Neuronal stem cell (in vitro differentiated cells): ENCODE data around the gene BTBD10.
"Not testable (repeated sequence)": the region's sequence is repeated elsewhere in the genome, so short reads cannot be mapped to it uniquely, and the experiment has no call there.

Source experiments
- DNase-seq: peaks from one replicate; pipeline ENCODE4 v3.0.0-alpha.2; 2013; ENCODE audit warnings: low spot score
- H2AFZ ChIP-seq: one replicate; pipeline ENCODE4 v1.6.1; 2013; ENCODE audit warnings: mild to moderate bottlenecking, low read length, inconsistent platforms
- H2AK5ac ChIP-seq: 2 replicates; pipeline ENCODE4 v1.6.1; 2013; ENCODE audit warnings: low read depth, mild to moderate bottlenecking, inconsistent platforms, low read length, moderate library complexity, mixed read lengths
- H2BK120ac ChIP-seq: 2 replicates; pipeline ENCODE4 v1.6.1; 2013; ENCODE audit warnings: low read depth, mild to moderate bottlenecking, inconsistent platforms, low read length, moderate library complexity, mixed read lengths
- H2BK12ac ChIP-seq: one replicate; pipeline ENCODE4 v1.6.1; 2013; ENCODE audit warnings: low read length, inconsistent platforms
- H2BK15ac ChIP-seq: 2 replicates; pipeline ENCODE4 v1.6.1; 2013; ENCODE audit warnings: mild to moderate bottlenecking, low read length, inconsistent platforms, mixed read lengths
- H2BK5ac ChIP-seq: one replicate; pipeline ENCODE4 v1.6.1; 2013; ENCODE audit warnings: inconsistent platforms, mild to moderate bottlenecking, low read length, moderate library complexity
- H3K14ac ChIP-seq: one replicate; pipeline ENCODE4 v1.6.1; 2013; ENCODE audit warnings: low read length, inconsistent platforms
- H3K18ac ChIP-seq: 2 replicates; pipeline ENCODE4 v1.6.1; 2013; ENCODE audit warnings: low read length, inconsistent platforms
- H3K23ac ChIP-seq: 2 replicates; pipeline ENCODE4 v1.6.1; 2013; ENCODE audit warnings: low read depth, mild to moderate bottlenecking, mixed read lengths, low read length, inconsistent platforms; ENCODE audit not compliant: poor library complexity
- H3K27ac ChIP-seq: replicated peaks from 3 replicates; pipeline ENCODE4 v1.5.1; 2013; ENCODE audit warnings: low read length, inconsistent platforms
- H3K27me3 ChIP-seq, 3 experiments: 2 replicates each; pipeline ENCODE4 v1.6.1; 2013; ENCODE audit warnings: low read length in 3 of 3, mild to moderate bottlenecking in 2 of 3, inconsistent platforms in 1 of 3, low read depth in 1 of 3, mixed read lengths in 1 of 3, moderate library complexity in 1 of 3; ENCODE audit not compliant: control insufficient read depth in 3 of 3, insufficient read depth in 3 of 3
- H3K36me3 ChIP-seq, 2 donors: replicated peaks in 1 of 2; 2 replicates each; pipeline ENCODE4 v1.6.1; 2013; ENCODE audit warnings: low read length in 2 of 2; ENCODE audit not compliant: control insufficient read depth in 2 of 2, insufficient read depth in 2 of 2
- H3K4ac ChIP-seq: 2 replicates; pipeline ENCODE4 v1.6.1; 2013; ENCODE audit warnings: inconsistent platforms, mild to moderate bottlenecking, low read length, moderate library complexity
- H3K4me1 ChIP-seq, 2 donors: 1 replicate in 1 of 2; 2 replicates in 1 of 2; pipeline ENCODE4 v1.6.1; 2013; ENCODE audit warnings: low read length in 2 of 2, low read depth in 1 of 2; ENCODE audit not compliant: control insufficient read depth in 2 of 2, insufficient read depth in 1 of 2
- H3K4me2 ChIP-seq: one replicate; pipeline ENCODE4 v1.6.1; 2013; ENCODE audit warnings: mild to moderate bottlenecking, low read length, inconsistent platforms; ENCODE audit not compliant: insufficient read depth, poor library complexity, severe bottlenecking
- H3K4me3 ChIP-seq, 2 donors: 2 replicates each; pipeline ENCODE4 v1.5.1; 2013; ENCODE audit warnings: low read length in 2 of 2, mild to moderate bottlenecking in 2 of 2, inconsistent platforms in 1 of 2, moderate library complexity in 1 of 2
- H3K79me1 ChIP-seq: one replicate; pipeline ENCODE4 v1.6.1; 2013; ENCODE audit warnings: low read depth, mild to moderate bottlenecking, inconsistent platforms, low read length, moderate library complexity
- H3K9ac ChIP-seq: one replicate; pipeline ENCODE4 v1.6.1; 2013; ENCODE audit warnings: mild to moderate bottlenecking, low read depth, low read length, inconsistent platforms; ENCODE audit not compliant: poor library complexity
- H3K9me3 ChIP-seq, 2 donors: replicated peaks in 1 of 2; 2 replicates each; pipeline versions ENCODE3 to v1.6.1; 2013; ENCODE audit warnings: low read length in 2 of 2, mild to moderate bottlenecking in 2 of 2, inconsistent platforms in 1 of 2, low read depth in 1 of 2, mixed read lengths in 1 of 2, moderate library complexity in 1 of 2; ENCODE audit not compliant: control insufficient read depth in 2 of 2, insufficient read depth in 1 of 2
- H4K8ac ChIP-seq: one replicate; pipeline ENCODE4 v1.6.1; 2013; ENCODE audit warnings: low read depth, mild to moderate bottlenecking, inconsistent platforms, low read length, moderate library complexity
- H4K91ac ChIP-seq: one replicate; pipeline ENCODE4 v1.6.1; 2013; ENCODE audit warnings: low read length, low read depth, mild to moderate bottlenecking, inconsistent platforms; ENCODE audit not compliant: poor library complexity
- WGBS, 2 donors: extraction: QIAGEN DNeasy Blood & Tissue Kit; methylation state at CpG; one replicate each; pipeline ENCODE4 v1.1.7; 2013; ENCODE audit warnings: missing lambda C conversion rate in 2 of 2, mixed read lengths in 1 of 2; ENCODE audit not compliant: insufficient read length in 2 of 2, insufficient replicate concordance in 1 of 2; ENCODE audit errors: extremely low coverage in 2 of 2; 5-methylcytosine and 5-hydroxymethylcytosine counted together

BTBD10 gene

GRCh38 chr11:13405220-13405619 is 57.8 kb downstream of the BTBD10 start:
- no peak overlapping the region for H3K9ac ChIP-seq
- no peak overlapping the region for H2AK5ac ChIP-seq
- H2BK15ac ChIP-seq, result no peak overlapping the region
- no peak overlapping the region for H3K14ac ChIP-seq
- no peak for DNase-seq
- no peak overlapping the region for H2BK120ac ChIP-seq
- H3K4ac ChIP-seq, result no peak overlapping the region
- no CpG with 5 or more reads among the region's 4 CpGs for WGBS, 2 donors
- H3K4me2 ChIP-seq, result no peak overlapping the region
- H2BK12ac ChIP-seq, result no peak overlapping the region
- peaks cover 0 to 14% of the 10 kb centered on the region in 2 donors for H3K9me3 ChIP-seq
- no peaks in the 10 kb centered on the region for H3K4me1 ChIP-seq
- no peak overlapping the region for H2AFZ ChIP-seq
- no peaks in the 10 kb centered on the region for H3K27me3 ChIP-seq
- no peak overlapping the region for H3K23ac ChIP-seq
- no peak overlapping the region for H4K91ac ChIP-seq
- no peak overlapping the region for H4K8ac ChIP-seq
- H3K4me3 ChIP-seq, result no peak overlapping the region
- no peak overlapping the region for H3K27ac ChIP-seq
- H3K36me3 ChIP-seq, result peaks cover 0 to 70% of the 10 kb centered on the region in 2 donors
- no peak overlapping the region for H3K18ac ChIP-seq
- H2BK5ac ChIP-seq, result no peak overlapping the region
- H3K79me1 ChIP-seq, result no peaks in the 10 kb centered on the region

GRCh38 chr11:13398335-13398734 is 64.7 kb downstream of the BTBD10 start:
- not testable (repeated sequence) for H2BK12ac ChIP-seq

GRCh38 chr11:13391217-13391616 is 71.8 kb downstream of the BTBD10 start:
- Histone ChIP-seq H2BK120ac (no peak overlapping the region), H2BK15ac (no peak overlapping the region), H3K14ac (no peak overlapping the region), H2AK5ac (no peak overlapping the region), H2BK5ac (no peak overlapping the region), H3K4ac (no peak overlapping the region), H3K18ac (no peak overlapping the region), H2AFZ (no peak overlapping the region), H3K9ac (no peak overlapping the region), H3K79me1 (no peaks in the 10 kb centered on the region), H4K91ac (no peak overlapping the region), H3K27ac (no peak overlapping the region), H3K4me1 (no peaks in the 10 kb centered on the region), H3K27me3 (no peaks in the 10 kb centered on the region), H2BK12ac (no peak overlapping the region), H3K4me3 (no peak overlapping the region), H4K8ac (no peak overlapping the region), H3K4me2 (no peak overlapping the region), H3K23ac (no peak overlapping the region), H3K36me3 (peaks cover 4 to 41% of the 10 kb centered on the region in 2 donors), H3K9me3 (no peaks in the 10 kb centered on the region)
- WGBS, 2 donors, result no CpG with 5 or more reads among the region's 1 CpG
- DNase-seq, result no peak

More at GRCh38 chr11:13398335-13398734, 64.7 kb downstream of the BTBD10 start:
- not testable (repeated sequence) for H2BK15ac ChIP-seq, H3K27me3 ChIP-seq, H3K79me1 ChIP-seq, H2BK5ac ChIP-seq, DNase-seq, H4K91ac ChIP-seq, H3K27ac ChIP-seq, H3K4me1 ChIP-seq, H3K18ac ChIP-seq, H3K4me3 ChIP-seq, H2BK120ac ChIP-seq, H3K4ac ChIP-seq, H3K4me2 ChIP-seq, H2AFZ ChIP-seq, H2AK5ac ChIP-seq, H4K8ac ChIP-seq, H3K23ac ChIP-seq, H3K9ac ChIP-seq, H3K14ac ChIP-seq
- peaks cover 0 to 28% of the 10 kb centered on the region in 2 donors for H3K36me3 ChIP-seq
- peaks cover 0 to 14% of the 10 kb centered on the region in 2 donors for H3K9me3 ChIP-seq

- H4K91ac ChIP-seq, result no peak overlapping the region
- H3K18ac ChIP-seq, result no peak overlapping the region
- no peak for DNase-seq
- no peak overlapping the region for H3K23ac ChIP-seq
- H2BK12ac ChIP-seq, result no peak overlapping the region
- H2BK120ac ChIP-seq, result no peak overlapping the region
- H3K4ac ChIP-seq, result no peak overlapping the region
- no peak overlapping the region for H3K9ac ChIP-seq
- H2AK5ac ChIP-seq, result no peak overlapping the region
- no peaks in the 10 kb centered on the region for H3K27me3 ChIP-seq
- H2BK15ac ChIP-seq, result no peak overlapping the region
- no peak overlapping the region for H2BK5ac ChIP-seq
- H3K79me1 ChIP-seq, result no peaks in the 10 kb centered on the region
- H2AFZ ChIP-seq, result no peak overlapping the region
- no peak overlapping the region for H3K4me2 ChIP-seq
- H4K8ac ChIP-seq, result no peak overlapping the region
- no CpG with 5 or more reads among the region's 5 CpGs for WGBS, 2 donors
- no peak overlapping the region for H3K14ac ChIP-seq
- no peaks in the 10 kb centered on the region for H3K9me3 ChIP-seq
- no peaks in the 10 kb centered on the region for H3K4me1 ChIP-seq
- H3K27ac ChIP-seq, result no peak overlapping the region
- no peak overlapping the region for H3K4me3 ChIP-seq
- peaks cover 4 to 56% of the 10 kb centered on the region in 2 donors for H3K36me3 ChIP-seq
Measured at GRCh38 chr11:13388741-13389140, 74.3 kb downstream of the BTBD10 start.
